Vagina (tissue), 2 donors: ENCODE measurements around the gene TARBP2. TPM values are rescaled to one million over a fixed set of nuclear protein-coding genes. Genes with fewer than 3 reads are reported as not detected.

ENCODE experiments used
- DNase-seq, 2 donors: peaks; one replicate each; pipeline ENCODE4 v3.0.0-alpha.2; 2017; ENCODE audit errors: extremely low spot score in 2 of 2
- H3K27ac ChIP-seq: fragments of 200-600 bp; sonication (generic); one replicate; pipeline ENCODE4 v1.5.1; 2019
- H3K27me3 ChIP-seq: fragments of 200-600 bp; sonication (generic); one replicate; pipeline ENCODE4 v1.5.1; 2019
- H3K36me3 ChIP-seq, 2 donors: fragments of 200-600 bp; sonication (generic); one replicate each; pipeline ENCODE4 v1.5.1; 2017 to 2019
- H3K4me1 ChIP-seq: fragments of 200-600 bp; sonication (generic); one replicate; pipeline ENCODE4 v1.5.1; 2019
- H3K4me3 ChIP-seq, 2 donors: fragments of 200-600 bp; sonication (generic); 1 replicate in 1 of 2; 2 replicates in 1 of 2; pipeline ENCODE4 v1.5.1; 2016 to 2019
- H3K9me3 ChIP-seq: fragments of 200-600 bp; sonication (generic); one replicate; pipeline ENCODE4 v1.5.1; 2019
- CTCF ChIP-seq, 3 experiments: fragments of 450-650 bp in 2 of 3; fragments of 200-600 bp in 1 of 3; sonication (generic) in 1 of 3; IDR thresholded peaks; one replicate each; pipeline ENCODE4 v1.5.1; 2017 to 2019; ENCODE audit warnings: antibody characterized with exemption in 3 of 3, mild to moderate bottlenecking in 2 of 3, moderate library complexity in 2 of 3
- POLR2A ChIP-seq, 2 donors: fragments of 450-650 bp; IDR thresholded peaks; one replicate each; pipeline ENCODE4 v1.6.1; 2017; ENCODE audit warnings: antibody characterized with exemption in 2 of 2, mild to moderate bottlenecking in 2 of 2, moderate library complexity in 2 of 2
- POLR2AphosphoS5 ChIP-seq, 2 donors: sonication (generic); formaldehyde crosslinking; IDR thresholded peaks; one replicate each; pipeline ENCODE4 v1.9.0; 2017; ENCODE audit warnings: antibody characterized with exemption in 2 of 2, mild to moderate bottlenecking in 2 of 2, low read depth in 1 of 2; ENCODE audit not compliant: insufficient read depth in 1 of 2
- intact Hi-C: fragments of 100-400 bp; cut with DNase I; formaldehyde crosslinking; loops from one replicate; pipeline ENCODE4 v1.15.1; 2023
- total RNA-seq: library from RNA; depleted of rRNA; stranded (reverse); fragments of >200 nt; gene quantifications from one replicate; pipeline ENCODE4 v1.2.3, GENCODE V29; 2016

Gene TARBP2
- total RNA-seq, 1 donor from 2014 or later, result 17.7 TPM

GRCh38 chr12:53454707-53455106, 46.4 kb upstream of the TARBP2 start:
- DNase-seq, result no peak
- Histone ChIP-seq H3K4me3 (no peak overlapping the region), H3K9me3 (no peaks in the 10 kb centered on the region), H3K36me3 (peaks cover 2 to 54% of the 10 kb centered on the region in 2 donors), H3K27ac (no peak overlapping the region), H3K4me1 (peaks cover 25% of the 10 kb centered on the region), H3K27me3 (no peaks in the 10 kb centered on the region)
- TF ChIP-seq POLR2AphosphoS5 (IDR thresholded peaks at IDR 0.05; ENCODE audit: insufficient read depth in 1 of 2, low read depth in 1 of 2) (no peak), POLR2A (IDR thresholded peaks at IDR 0.05) (no peak), CTCF (IDR thresholded peaks at IDR 0.05) (no peak)
- intact Hi-C loops, result loop anchor here (5.0 to 10.0 kb wide), 2 partner anchors 48 to 70 kb away; partner anchors contain the start of genes SP1 and TARBP2

GRCh38 chr12:53456654-53457366, 44.3 kb upstream of the TARBP2 start:
- H3K4me1 ChIP-seq, result peaks cover 25% of the 10 kb centered on the region
- H3K9me3 ChIP-seq, result no peaks in the 10 kb centered on the region
- no peaks in the 10 kb centered on the region for H3K27me3 ChIP-seq
- TF ChIP-seq POLR2AphosphoS5 (IDR thresholded peaks at IDR 0.05; ENCODE audit: insufficient read depth in 1 of 2, low read depth in 1 of 2) (no peak), CTCF (IDR thresholded peaks at IDR 0.05) (no peak), POLR2A (IDR thresholded peaks at IDR 0.05) (no peak)
- no peak overlapping the region for H3K27ac ChIP-seq
- peaks cover 2 to 75% of the 10 kb centered on the region in 2 donors for H3K36me3 ChIP-seq
- intact Hi-C loops, result loop anchor here (10.0 kb wide), 1 partner anchor 72 kb away; the partner anchor contains the start of gene SP1
- H3K4me3 ChIP-seq, result no peak overlapping the region
- no peak for DNase-seq

GRCh38 chr12:53459097-53459496, 42.0 kb upstream of the TARBP2 start:
- no peaks in the 10 kb centered on the region for H3K9me3 ChIP-seq
- no peak overlapping the region for H3K4me3 ChIP-seq
- intact Hi-C loops, result loop anchor here (10.0 kb wide), 1 partner anchor 74 kb away; the partner anchor contains the start of gene SP1
- TF ChIP-seq CTCF (IDR thresholded peaks at IDR 0.05) (no peak), POLR2AphosphoS5 (IDR thresholded peaks at IDR 0.05; ENCODE audit: insufficient read depth in 1 of 2, low read depth in 1 of 2) (no peak), POLR2A (IDR thresholded peaks at IDR 0.05) (no peak)
- H3K27me3 ChIP-seq, result no peaks in the 10 kb centered on the region
- H3K4me1 ChIP-seq, result peaks cover 23% of the 10 kb centered on the region
- no peak overlapping the region for H3K27ac ChIP-seq
- no peak for DNase-seq
- H3K36me3 ChIP-seq, result peaks cover 2 to 98% of the 10 kb centered on the region in 2 donors

GRCh38 chr12:53461059-53461458, 40.0 kb upstream of the TARBP2 start:
- intact Hi-C loops, result no loop called here
- H3K27ac ChIP-seq, result no peak overlapping the region
- H3K36me3 ChIP-seq, result peaks cover 0 to 100% of the 10 kb centered on the region in 2 donors
- no peak for DNase-seq
- peaks cover 12% of the 10 kb centered on the region for H3K4me1 ChIP-seq
- no peaks in the 10 kb centered on the region for H3K9me3 ChIP-seq
- no peak overlapping the region for H3K4me3 ChIP-seq
- H3K27me3 ChIP-seq, result no peaks in the 10 kb centered on the region
- TF ChIP-seq POLR2AphosphoS5 (IDR thresholded peaks at IDR 0.05; ENCODE audit: insufficient read depth in 1 of 2, low read depth in 1 of 2) (no peak), POLR2A (IDR thresholded peaks at IDR 0.05) (no peak), CTCF (IDR thresholded peaks at IDR 0.05) (no peak)

- no peak for DNase-seq
- Histone ChIP-seq H3K4me3 (no peak overlapping the region), H3K9me3 (no peaks in the 10 kb centered on the region), H3K4me1 (peaks cover 12% of the 10 kb centered on the region), H3K27ac (no peak overlapping the region), H3K27me3 (no peaks in the 10 kb centered on the region), H3K36me3 (peaks cover 0 to 100% of the 10 kb centered on the region in 2 donors)
- no peak for TF ChIP-seq POLR2AphosphoS5 (IDR thresholded peaks at IDR 0.05; ENCODE audit: insufficient read depth in 1 of 2, low read depth in 1 of 2)
- no peak for TF ChIP-seq POLR2A (IDR thresholded peaks at IDR 0.05)
- no peak for TF ChIP-seq CTCF (IDR thresholded peaks at IDR 0.05)
- intact Hi-C loops, result no loop called here
These were observed 39.5 kb upstream of the TARBP2 start for GRCh38 chr12:53461591-53461990.
